ENCODE data around the gene MAPRE3.

The MAPRE3 gene

GRCh38 chr2:27051902-27052645 is 81.6 kb downstream of the MAPRE3 start:
- Histone ChIP-seq H3K4me3 (ENCODE audit: insufficient read depth, low read length, poor library complexity, severe bottlenecking) (peak overlapping the region; percentile 76), H3K4me2 (ENCODE audit: low read depth, low read length, poor library complexity, severe bottlenecking) (peak overlapping the region; percentile 84), H3K79me2 (ENCODE audit: insufficient read depth, low read length) (no peaks in the 10 kb centered on the region), H3K9me2 (replicated peaks; ENCODE audit: insufficient read depth, low read length) (no peaks in the 10 kb centered on the region), H3K27me3 (ENCODE audit: low read length) (no peaks in the 10 kb centered on the region), H3K9me3 (ENCODE audit: insufficient read depth, low read length) (no peaks in the 10 kb centered on the region), H3F3A (ENCODE audit: insufficient read depth) (peaks cover 10% of the 10 kb centered on the region), H4K20me1 (ENCODE audit: low read depth, low read length) (no peaks in the 10 kb centered on the region), H3K9ac (ENCODE audit: low read length) (peak overlapping the region; percentile 69), H3K27ac (ENCODE audit: low read depth, low read length) (no peak overlapping the region), H2AFZ (ENCODE audit: low read depth, low read length, severe bottlenecking) (peak overlapping the region; percentile 76), H3K36me3 (ENCODE audit: low read length) (no peaks in the 10 kb centered on the region)
- TF ChIP-seq EZH2phosphoT487 (conservative IDR thresholded peaks at IDR 0.05; ENCODE audit: low read length) (no peak), CTCF (IDR thresholded peaks at IDR 0.05; ENCODE audit: insufficient read depth, low read length, poor library complexity, severe bottlenecking) (no peak)

DNA sequence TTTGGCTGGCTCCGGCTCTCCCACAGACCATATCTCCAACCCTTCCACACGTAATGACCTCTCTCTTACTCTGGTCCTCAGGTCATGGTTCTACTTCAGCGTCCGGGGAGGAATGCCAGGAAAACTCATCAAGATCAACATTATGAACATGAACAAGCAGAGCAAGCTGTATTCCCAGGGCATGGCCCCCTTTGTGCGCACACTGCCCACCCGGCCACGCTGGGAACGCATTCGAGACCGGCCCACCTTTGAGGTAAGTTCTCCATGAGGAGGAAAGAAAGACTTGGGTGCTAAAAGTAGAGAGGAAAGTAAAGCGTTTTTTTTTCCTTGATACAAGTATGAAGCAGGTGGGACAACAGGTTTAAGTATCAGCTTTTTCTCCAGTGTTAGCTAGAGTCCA is 82.9 kb downstream of the MAPRE3 start:
- no peaks in the 10 kb centered on the region for H3K27me3 ChIP-seq (ENCODE audit: low read length)
- no peak overlapping the region for H3K27ac ChIP-seq (ENCODE audit: low read depth, low read length)
- TF ChIP-seq EZH2phosphoT487 (conservative IDR thresholded peaks at IDR 0.05; ENCODE audit: low read length), result no peak
- TF ChIP-seq CTCF (IDR thresholded peaks at IDR 0.05; ENCODE audit: insufficient read depth, low read length, poor library complexity, severe bottlenecking), result no peak
- H3K79me2 ChIP-seq (ENCODE audit: insufficient read depth, low read length), result no peaks in the 10 kb centered on the region
- no peak overlapping the region for H3K9ac ChIP-seq (ENCODE audit: low read length)
- H3K9me2 ChIP-seq (replicated peaks; ENCODE audit: insufficient read depth, low read length), result no peaks in the 10 kb centered on the region
- no peaks in the 10 kb centered on the region for H4K20me1 ChIP-seq (ENCODE audit: low read depth, low read length)
- H3K4me3 ChIP-seq (ENCODE audit: insufficient read depth, low read length, poor library complexity, severe bottlenecking), result no peak overlapping the region
- no peaks in the 10 kb centered on the region for H3K36me3 ChIP-seq (ENCODE audit: low read length)
- H3K9me3 ChIP-seq (ENCODE audit: insufficient read depth, low read length), result no peaks in the 10 kb centered on the region
- H3F3A ChIP-seq (ENCODE audit: insufficient read depth), result peaks cover 3% of the 10 kb centered on the region; the same call in 1 of the 2 replicates
- H3K4me2 ChIP-seq (ENCODE audit: low read depth, low read length, poor library complexity, severe bottlenecking), result no peak overlapping the region
- no peak overlapping the region for H2AFZ ChIP-seq (ENCODE audit: low read depth, low read length, severe bottlenecking)

DNA sequence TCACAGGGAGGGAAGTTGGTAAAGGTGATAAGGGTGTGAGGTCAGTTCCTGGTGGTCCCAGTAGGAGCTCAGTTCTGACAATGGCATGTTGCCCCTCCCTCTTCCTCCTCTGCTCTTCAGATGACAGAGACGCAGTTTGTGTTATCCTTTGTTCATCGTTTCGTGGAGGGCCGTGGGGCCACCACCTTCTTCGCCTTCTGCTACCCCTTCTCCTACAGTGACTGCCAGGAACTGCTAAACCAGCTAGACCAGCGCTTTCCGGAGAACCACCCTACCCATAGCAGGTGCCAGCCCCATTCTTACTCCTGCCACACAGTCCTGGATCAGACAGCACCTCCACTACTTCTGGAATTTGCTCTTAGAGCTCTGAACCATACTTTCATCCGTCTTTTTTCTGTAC is 83.3 kb downstream of the MAPRE3 start:
- TF ChIP-seq CTCF (IDR thresholded peaks at IDR 0.05; ENCODE audit: insufficient read depth, low read length, poor library complexity, severe bottlenecking) (no peak), EZH2phosphoT487 (conservative IDR thresholded peaks at IDR 0.05; ENCODE audit: low read length) (no peak)
- H4K20me1 ChIP-seq (ENCODE audit: low read depth, low read length), result no peaks in the 10 kb centered on the region
- H3K9ac ChIP-seq (ENCODE audit: low read length), result no peak overlapping the region
- no peak overlapping the region for H2AFZ ChIP-seq (ENCODE audit: low read depth, low read length, severe bottlenecking)
- H3K9me3 ChIP-seq (ENCODE audit: insufficient read depth, low read length), result no peaks in the 10 kb centered on the region
- no peak overlapping the region for H3K4me2 ChIP-seq (ENCODE audit: low read depth, low read length, poor library complexity, severe bottlenecking)
- H3F3A ChIP-seq (ENCODE audit: insufficient read depth), result peaks cover 3% of the 10 kb centered on the region; the same call in 1 of the 2 replicates
- no peaks in the 10 kb centered on the region for H3K9me2 ChIP-seq (replicated peaks; ENCODE audit: insufficient read depth, low read length)
- no peak overlapping the region for H3K27ac ChIP-seq (ENCODE audit: low read depth, low read length)
- H3K27me3 ChIP-seq (ENCODE audit: low read length), result no peaks in the 10 kb centered on the region
- H3K36me3 ChIP-seq (ENCODE audit: low read length), result no peaks in the 10 kb centered on the region
- no peak overlapping the region for H3K4me3 ChIP-seq (ENCODE audit: insufficient read depth, low read length, poor library complexity, severe bottlenecking)
- no peaks in the 10 kb centered on the region for H3K79me2 ChIP-seq (ENCODE audit: insufficient read depth, low read length)
